Measurements from ENCODE around the gene ANP32D.
"Not testable (repeated sequence)": the region's sequence is repeated elsewhere in the genome, so short reads cannot be mapped to it uniquely, and the experiment has no call there.

Gene ANP32D

GRCh38 chr12:48472259-48472658, at the start of gene ANP32D:
Gene ANP32D (plus strand): TSS chr12:48472559. CDS start chr12:48472665, 106 bp downstream.
- in situ Hi-C loops (cut with MboI; ENCODE audit: low pct_unique_long_range_greater_than_20kb, low sequenced_read_pairs, unreplicated experiment) = no loop called here
- TF ChIP-seq CTCF (IDR thresholded peaks at IDR 0.05; ENCODE audit: extremely low read depth, insufficient read depth, missing control alignments) = no peak
- DNase-seq (ENCODE audit: low spot score) = no peak

GRCh38 chr12:48423171-48423570, 49.2 kb upstream of the ANP32D start:
- in situ Hi-C loops (cut with MboI; ENCODE audit: low pct_unique_long_range_greater_than_20kb, low sequenced_read_pairs, unreplicated experiment) = no loop called here
- DNase-seq (ENCODE audit: low spot score) = no peak
- TF ChIP-seq CTCF (IDR thresholded peaks at IDR 0.05; ENCODE audit: extremely low read depth, insufficient read depth, missing control alignments) = no peak

DNA sequence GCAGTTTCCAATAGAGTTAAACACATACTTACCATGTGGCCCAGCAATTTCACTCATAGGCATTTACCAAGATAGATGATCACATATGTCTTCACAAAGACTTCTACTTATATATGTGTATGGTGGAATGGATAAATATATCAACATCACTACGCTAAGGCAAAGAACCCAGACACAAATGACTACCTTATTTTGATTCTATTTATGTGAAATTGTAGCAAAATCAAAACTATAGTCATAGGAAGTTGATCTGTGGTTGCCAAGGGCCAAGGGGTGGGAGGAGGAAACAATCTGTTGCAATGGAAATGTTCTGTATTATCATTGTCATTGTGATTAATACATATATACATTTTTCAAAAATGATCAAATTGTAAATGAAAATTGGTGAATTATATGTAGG, 47.7 kb upstream of the ANP32D start:
- DNase-seq (ENCODE audit: low spot score) = no peak
- in situ Hi-C loops (cut with MboI; ENCODE audit: low pct_unique_long_range_greater_than_20kb, low sequenced_read_pairs, unreplicated experiment) = no loop called here
- TF ChIP-seq CTCF (IDR thresholded peaks at IDR 0.05; ENCODE audit: extremely low read depth, insufficient read depth, missing control alignments) = no peak

DNA sequence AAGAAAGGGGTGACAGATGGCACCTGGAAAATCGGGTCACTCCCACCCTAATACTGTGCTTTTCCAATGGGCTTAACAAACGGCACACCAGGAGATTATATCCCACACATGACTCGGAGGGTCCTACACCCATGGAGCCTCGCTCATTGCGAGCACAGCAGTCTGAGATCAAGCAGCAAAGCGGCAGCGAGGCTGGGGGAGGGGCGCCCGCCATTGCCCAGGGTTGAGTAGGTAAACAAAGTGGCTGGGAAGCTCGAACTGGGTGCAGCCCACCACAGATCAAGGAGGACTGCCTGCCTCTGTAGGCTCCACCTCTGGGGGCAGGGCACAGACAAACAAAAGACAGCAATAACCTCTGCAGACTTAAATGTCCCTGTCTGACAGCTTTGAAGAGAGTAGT, 38.3 kb upstream of the ANP32D start:
- in situ Hi-C loops (cut with MboI; ENCODE audit: low pct_unique_long_range_greater_than_20kb, low sequenced_read_pairs, unreplicated experiment); DNase-seq (ENCODE audit: low spot score): not testable (repeated sequence)

DNA sequence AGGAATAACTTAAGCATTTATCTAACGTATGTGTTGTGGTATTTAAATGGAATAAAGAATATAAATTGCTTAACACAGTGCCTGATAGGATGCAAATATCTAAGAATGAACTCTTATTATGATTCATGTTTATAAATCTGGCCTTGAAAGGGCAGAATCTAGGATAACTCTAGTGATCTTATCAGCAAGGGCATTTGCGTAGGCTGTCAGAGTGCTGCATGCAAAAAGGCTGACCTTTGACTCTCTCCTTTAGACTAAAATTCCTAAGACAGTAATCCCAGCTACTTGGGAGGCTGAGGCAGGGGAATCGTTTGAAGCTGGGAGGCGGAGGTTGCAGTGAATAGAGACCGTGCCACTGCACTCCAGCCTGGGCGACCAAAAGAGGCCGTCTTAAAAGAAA, 31.3 kb upstream of the ANP32D start:
- DNase-seq (ENCODE audit: low spot score) = no peak
- no peak for TF ChIP-seq CTCF (IDR thresholded peaks at IDR 0.05; ENCODE audit: extremely low read depth, insufficient read depth, missing control alignments)
- in situ Hi-C loops (cut with MboI; ENCODE audit: low pct_unique_long_range_greater_than_20kb, low sequenced_read_pairs, unreplicated experiment) = no loop called here

DNA sequence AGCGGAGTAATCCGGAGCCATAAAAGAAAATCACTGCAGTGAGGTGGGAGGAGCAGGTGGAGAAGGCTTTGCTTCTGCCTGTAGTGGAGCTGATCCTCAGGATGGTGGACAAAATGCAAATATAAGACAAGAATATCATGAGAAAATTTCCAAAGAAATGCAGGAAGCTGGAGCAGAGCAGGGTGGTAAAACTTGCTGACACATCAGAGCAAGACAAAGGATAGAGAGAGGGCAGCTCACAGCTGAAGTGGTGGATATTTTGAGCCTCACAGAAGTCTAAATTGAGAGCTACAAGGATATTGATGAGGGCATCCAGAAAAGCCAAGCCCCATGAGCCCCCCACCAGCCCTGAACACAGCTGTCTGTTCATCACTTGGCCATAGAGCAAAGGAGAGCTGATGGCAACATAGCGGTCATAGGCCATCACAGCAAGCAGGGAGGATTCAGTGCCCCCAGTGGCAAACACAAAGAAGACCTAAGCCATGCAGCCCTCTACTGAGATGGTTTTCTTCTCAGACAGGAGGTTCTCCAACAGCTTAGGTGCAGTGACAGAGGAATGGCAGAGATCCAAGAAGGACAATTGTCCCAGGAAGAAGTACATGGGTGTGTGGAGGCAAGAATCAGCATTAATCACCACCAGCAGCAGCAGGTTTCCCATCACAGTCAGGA, 30.0 kb upstream of the ANP32D start:
- in situ Hi-C loops (cut with MboI; ENCODE audit: low pct_unique_long_range_greater_than_20kb, low sequenced_read_pairs, unreplicated experiment) = no loop called here
- no peak for DNase-seq (ENCODE audit: low spot score)
- TF ChIP-seq CTCF (IDR thresholded peaks at IDR 0.05; ENCODE audit: extremely low read depth, insufficient read depth, missing control alignments) = no peak

- TF ChIP-seq CTCF (IDR thresholded peaks at IDR 0.05; ENCODE audit: extremely low read depth, insufficient read depth, missing control alignments) = no peak
- no peak for DNase-seq (ENCODE audit: low spot score)
- in situ Hi-C loops (cut with MboI; ENCODE audit: low pct_unique_long_range_greater_than_20kb, low sequenced_read_pairs, unreplicated experiment) = no loop called here
Measured at GRCh38 chr12:48445538-48445937, 26.8 kb upstream of the ANP32D start.

Data from GM13977 (cell line).